ENCODE results near the gene CGB5. TPM values are rescaled to one million over a fixed set of nuclear protein-coding genes. Genes with fewer than 3 reads are reported as not detected.
A peak's percentile ranks its signal among the peaks of the same experiment; 100 is the strongest.

Gene CGB5
- total RNA-seq, 1 donor from 2014 or later = not detected

DNA sequence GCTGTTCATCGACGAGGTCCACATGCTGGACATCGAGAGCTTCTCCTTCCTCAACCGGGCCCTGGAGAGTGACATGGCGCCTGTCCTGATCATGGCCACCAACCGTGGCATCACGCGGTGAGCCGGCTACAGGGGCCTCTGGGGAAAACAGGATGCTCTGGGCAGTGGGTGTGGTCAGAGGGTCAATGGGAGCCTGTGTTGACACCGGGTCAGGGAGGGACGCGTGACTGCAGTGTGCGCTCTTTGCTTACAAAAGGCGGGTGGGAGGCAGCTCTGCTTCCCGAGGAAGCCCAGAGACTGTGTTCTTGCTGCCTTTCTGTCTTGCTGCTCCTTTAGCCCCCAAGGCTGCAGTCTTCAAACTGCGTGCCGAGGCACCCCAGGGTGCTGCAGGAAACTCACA, 32.5 kb upstream of the CGB5 start:
- Mint-ChIP-seq H3K27me3 (ENCODE audit: unreplicated experiment) (peaks cover 5% of the 10 kb centered on the region), H3K27ac (ENCODE audit: unreplicated experiment) (no peak overlapping the region), H3K36me3 (ENCODE audit: unreplicated experiment) (no peaks in the 10 kb centered on the region), H3K4me3 (ENCODE audit: unreplicated experiment) (no peak overlapping the region), H3K4me1 (ENCODE audit: low read depth, unreplicated experiment) (peaks cover 3% of the 10 kb centered on the region), H3K9me3 (ENCODE audit: unreplicated experiment) (no peaks in the 10 kb centered on the region)
- TF ChIP-seq CTCF (IDR thresholded peaks at IDR 0.05; ENCODE audit: partially characterized antibody, unreplicated experiment) = no peak
- DNase-seq = no peak

- Mint-ChIP-seq H3K27ac (ENCODE audit: unreplicated experiment) (peak overlapping the region; percentile 72), H3K36me3 (ENCODE audit: unreplicated experiment) (no peaks in the 10 kb centered on the region), H3K4me1 (ENCODE audit: low read depth, unreplicated experiment) (peaks cover 3% of the 10 kb centered on the region), H3K9me3 (ENCODE audit: unreplicated experiment) (no peaks in the 10 kb centered on the region), H3K27me3 (ENCODE audit: unreplicated experiment) (peaks cover 9% of the 10 kb centered on the region), H3K4me3 (ENCODE audit: unreplicated experiment) (peak overlapping the region; percentile 8)
- TF ChIP-seq CTCF (IDR thresholded peaks at IDR 0.05; ENCODE audit: partially characterized antibody, unreplicated experiment) = no peak
- no peak for DNase-seq
These were observed 29.4 kb upstream of the CGB5 start for GRCh38 chr19:49014123-49014869.

DNA sequence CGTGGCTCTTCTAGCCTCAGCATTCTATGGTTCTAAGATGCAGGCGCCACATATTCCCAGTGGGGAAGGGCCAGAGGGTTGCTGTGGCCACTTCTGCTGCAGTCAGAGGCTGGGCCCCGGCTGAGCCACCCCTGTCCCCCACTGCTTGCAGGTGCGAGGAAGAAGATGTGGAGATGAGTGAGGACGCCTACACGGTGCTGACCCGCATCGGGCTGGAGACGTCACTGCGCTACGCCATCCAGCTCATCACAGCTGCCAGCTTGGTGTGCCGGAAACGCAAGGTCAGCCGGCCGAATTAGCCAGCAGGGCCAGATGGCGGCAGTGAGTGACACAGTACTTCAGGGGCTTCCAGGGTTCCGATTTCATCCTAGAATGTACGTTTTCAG, 28.8 kb upstream of the CGB5 start:
- Mint-ChIP-seq H3K27ac (ENCODE audit: unreplicated experiment) (no peak overlapping the region), H3K27me3 (ENCODE audit: unreplicated experiment) (peaks cover 10% of the 10 kb centered on the region), H3K36me3 (ENCODE audit: unreplicated experiment) (no peaks in the 10 kb centered on the region), H3K4me1 (ENCODE audit: low read depth, unreplicated experiment) (peaks cover 3% of the 10 kb centered on the region), H3K9me3 (ENCODE audit: unreplicated experiment) (no peaks in the 10 kb centered on the region), H3K4me3 (ENCODE audit: unreplicated experiment) (no peak overlapping the region)
- TF ChIP-seq CTCF (IDR thresholded peaks at IDR 0.05; ENCODE audit: partially characterized antibody, unreplicated experiment) = no peak
- DNase-seq = no peak

DNA sequence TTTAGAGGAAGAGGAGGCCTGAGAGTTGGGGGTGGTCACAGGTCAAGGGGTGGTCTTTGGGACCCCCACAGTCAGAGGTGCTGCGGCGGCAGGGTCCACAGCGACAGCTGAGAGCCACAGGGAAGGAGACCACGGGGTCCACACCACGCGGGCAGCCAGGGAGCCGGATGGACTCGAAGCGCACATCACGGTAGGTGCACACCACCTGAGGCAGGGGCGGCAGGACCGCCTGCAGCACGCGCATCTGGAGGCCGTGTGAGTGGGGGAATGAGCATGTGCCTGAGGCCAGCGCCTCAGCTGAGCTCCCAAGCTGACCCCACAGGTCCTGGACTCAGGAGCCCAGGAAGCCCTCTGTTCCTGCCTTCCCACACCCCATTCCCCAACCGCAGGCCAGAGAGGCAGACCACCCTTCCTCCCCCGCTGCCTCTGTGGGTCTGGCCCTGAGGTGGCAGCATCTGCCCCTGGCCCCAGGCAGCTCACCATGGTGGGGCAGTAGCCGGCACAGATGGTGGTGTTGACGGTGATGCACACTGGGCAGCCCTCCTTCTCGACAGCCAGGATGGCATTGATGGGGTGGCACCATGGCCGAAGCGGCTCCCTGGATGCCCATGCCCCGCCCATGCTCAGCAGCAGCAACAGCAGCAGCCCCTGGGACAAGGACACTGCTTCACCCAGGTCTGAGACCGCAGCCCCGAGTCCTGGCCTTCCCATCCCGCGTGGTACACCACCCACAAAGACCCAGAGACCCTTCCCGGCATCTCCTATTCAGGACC, 27.4 kb upstream of the CGB5 start:
- no peaks in the 10 kb centered on the region for H3K36me3 Mint-ChIP-seq (ENCODE audit: unreplicated experiment)
- no peaks in the 10 kb centered on the region for H3K9me3 Mint-ChIP-seq (ENCODE audit: unreplicated experiment)
- no peak overlapping the region for H3K27ac Mint-ChIP-seq (ENCODE audit: unreplicated experiment)
- no peak for TF ChIP-seq CTCF (IDR thresholded peaks at IDR 0.05; ENCODE audit: partially characterized antibody, unreplicated experiment)
- H3K4me3 Mint-ChIP-seq (ENCODE audit: unreplicated experiment) = no peak overlapping the region
- peaks cover 14% of the 10 kb centered on the region for H3K27me3 Mint-ChIP-seq (ENCODE audit: unreplicated experiment)
- no peak for DNase-seq
- H3K4me1 Mint-ChIP-seq (ENCODE audit: low read depth, unreplicated experiment) = peaks cover 3% of the 10 kb centered on the region

All from glutamatergic neuron (in vitro differentiated cells).